K562 (cell line): ENCODE measurements around the gene VSIG4. TPM values are rescaled to one million over a fixed set of nuclear protein-coding genes. Genes with fewer than 3 reads are reported as not detected.

Experiments used
- ATF2 ChIP-seq: sonication (generic); formaldehyde crosslinking; IDR thresholded peaks from 2 replicates; pipeline ENCODE4 v1.8.1; 2022; ENCODE audit warnings: missing genetic modification reagents
- BCL6 ChIP-seq: fragments of 250-450 bp; sonication (Bioruptor Pico); IDR thresholded peaks from 2 replicates; pipeline ENCODE4 v1.4.0; 2020
- COPS2 ChIP-seq: fragments of 450-650 bp; conservative IDR thresholded peaks from 2 replicates; pipeline ENCODE4 v1.6.1; 2016; ENCODE audit warnings: mild to moderate bottlenecking, moderate library complexity
- DEAF1 ChIP-seq: fragments of 450-650 bp; formaldehyde crosslinking; IDR thresholded peaks from 2 replicates; pipeline ENCODE4 v1.4.0; 2020; ENCODE audit warnings: mild to moderate bottlenecking, moderate library complexity
- EZH2 ChIP-seq: IDR thresholded peaks from 2 replicates; pipeline ENCODE4 v1.6.1; 2012; ENCODE audit warnings: low read depth, mild to moderate bottlenecking, inconsistent platforms, low read length, borderline replicate concordance
- GMEB1 ChIP-seq: fragments of 250-450 bp; sonication (Bioruptor Pico); IDR thresholded peaks from 2 replicates; pipeline ENCODE4 v1.4.0; 2020; ENCODE audit warnings: mild to moderate bottlenecking
- HDAC1 ChIP-seq, 2 experiments: fragments of 450-650 bp; IDR thresholded peaks; 2 replicates each; pipeline ENCODE4 v1.6.1; 2016 to 2017; ENCODE audit warnings: inconsistent platforms in 1 of 2, mild to moderate bottlenecking in 1 of 2, moderate library complexity in 1 of 2
- MAFF ChIP-seq: IDR thresholded peaks from 2 replicates; pipeline ENCODE4 v1.6.1; 2012; ENCODE audit warnings: low read length, improper control_type of control experiment
- NRF1 ChIP-seq, 2 experiments: fragments of 450-650 bp; IDR thresholded peaks in 1 of 2; conservative IDR thresholded peaks in 1 of 2; 2 replicates each; pipeline ENCODE4 v1.6.1; 2014; ENCODE audit warnings: mild to moderate bottlenecking in 2 of 2
- POLR2G ChIP-seq: fragments of 200-400 bp; formaldehyde crosslinking; IDR thresholded peaks from 2 replicates; pipeline ENCODE4 v1.6.1; 2017; ENCODE audit warnings: low read depth, mild to moderate bottlenecking, antibody characterized with exemption, low read length, moderate library complexity
- POLR3A ChIP-seq: IDR thresholded peaks from 2 replicates; pipeline ENCODE4 v1.6.1; 2011; ENCODE audit warnings: borderline replicate concordance, mild to moderate bottlenecking, moderate library complexity; ENCODE audit not compliant: insufficient read length, insufficient read depth; ENCODE audit errors: extremely low read depth
- STAG1 ChIP-seq: sonication (generic); formaldehyde crosslinking; IDR thresholded peaks from 2 replicates; pipeline ENCODE4 v1.5.0; 2020; ENCODE audit warnings: missing genetic modification reagents, borderline replicate concordance
- ZBTB2 ChIP-seq: fragments of 450-650 bp; IDR thresholded peaks from 2 replicates; pipeline ENCODE4 v1.6.1; 2016; ENCODE audit warnings: antibody characterized with exemption
- ZFP1 ChIP-seq: fragments of 450-650 bp; formaldehyde crosslinking; IDR thresholded peaks from 2 replicates; pipeline ENCODE4 v1.4.0; 2020; ENCODE audit warnings: mild to moderate bottlenecking, mixed read lengths
- ZNF445 ChIP-seq: fragments of 250-450 bp; sonication (Bioruptor Pico); IDR thresholded peaks from 2 replicates; pipeline ENCODE4 v1.4.0; 2020; ENCODE audit warnings: low read depth, mild to moderate bottlenecking, moderate library complexity
- ZNF583 ChIP-seq: fragments of 250-450 bp; sonication (Bioruptor Pico); IDR thresholded peaks from 2 replicates; pipeline ENCODE4 v1.4.0; 2020
- ZNF668 ChIP-seq: fragments of 250-450 bp; sonication (Bioruptor Pico); IDR thresholded peaks from 2 replicates; pipeline ENCODE4 v1.8.0; 2022; ENCODE audit warnings: mild to moderate bottlenecking, inconsistent platforms
- polyA plus RNA-seq, 8 experiments: library from polyadenylated mRNA; depleted of rRNA in 4 of 8; stranded (reverse) in 5 of 8; unstranded in 3 of 8; fragments of >200 nt; fragmentation: Nextera tagmentation in 2 of 8; fragmentation: Illumina TruSeq in 1 of 8; extraction: Ambion mirVana in 2 of 8; extraction: Trizol in 1 of 8; gene quantifications; 2 replicates each; pipeline versions ENCODE4 v1.2.1 to v1.2.3, GENCODE V29; 2011 to 2014; ENCODE audit warnings: inconsistent platforms in 1 of 8, missing spikeins in 1 of 8
- total RNA-seq, 7 experiments: library from RNA; depleted of rRNA in 6 of 7; stranded (reverse); fragments of >200 nt in 6 of 7; fragmentation: Illumina TruSeq in 2 of 7; extraction: Trizol in 2 of 7; gene quantifications; 2 replicates each; pipeline versions ENCODE4 v1.2.1 to v1.2.3, GENCODE V29; 2011 to 2021; ENCODE audit warnings: low replicate concordance in 1 of 7
- TF ChIP-seq, protein P1 (sequence below), 2 experiments: fragments of 450-650 bp; conservative IDR thresholded peaks; 2 replicates each; pipeline ENCODE4 v1.6.1; 2017; ENCODE audit warnings: mild to moderate bottlenecking in 2 of 2, moderate library complexity in 2 of 2
- TF ChIP-seq, protein P2 (sequence below): fragments of 250-450 bp; sonication (Bioruptor Pico); IDR thresholded peaks from 2 replicates; pipeline ENCODE4 v1.4.0; 2020; ENCODE audit warnings: mild to moderate bottlenecking, moderate library complexity

VSIG4 gene
- total and polyA plus RNA-seq, 9 of the 15 experiments (the other 6 are each of a cell fraction or from before 2014, with no cell fraction given), result 0.22 to 1.6 (median 0.46) TPM; not detected in 1

GRCh38 chrX:66009231-66009845, 30.5 kb downstream of the VSIG4 start (continued):
- TF ChIP-seq, protein P1, sequence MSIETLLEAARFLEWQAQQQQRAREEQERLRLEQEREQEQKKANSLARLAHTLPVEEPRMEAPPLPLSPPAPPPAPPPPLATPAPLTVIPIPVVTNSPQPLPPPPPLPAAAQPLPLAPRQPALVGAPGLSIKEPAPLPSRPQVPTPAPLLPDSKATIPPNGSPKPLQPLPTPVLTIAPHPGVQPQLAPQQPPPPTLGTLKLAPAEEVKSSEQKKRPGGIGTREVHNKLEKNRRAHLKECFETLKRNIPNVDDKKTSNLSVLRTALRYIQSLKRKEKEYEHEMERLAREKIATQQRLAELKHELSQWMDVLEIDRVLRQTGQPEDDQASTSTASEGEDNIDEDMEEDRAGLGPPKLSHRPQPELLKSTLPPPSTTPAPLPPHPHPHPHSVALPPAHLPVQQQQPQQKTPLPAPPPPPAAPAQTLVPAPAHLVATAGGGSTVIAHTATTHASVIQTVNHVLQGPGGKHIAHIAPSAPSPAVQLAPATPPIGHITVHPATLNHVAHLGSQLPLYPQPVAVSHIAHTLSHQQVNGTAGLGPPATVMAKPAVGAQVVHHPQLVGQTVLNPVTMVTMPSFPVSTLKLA (conservative IDR thresholded peaks at IDR 0.05), result no peak
- TF ChIP-seq POLR2G, result no peak
- no peak for TF ChIP-seq COPS2
- TF ChIP-seq, protein P2, sequence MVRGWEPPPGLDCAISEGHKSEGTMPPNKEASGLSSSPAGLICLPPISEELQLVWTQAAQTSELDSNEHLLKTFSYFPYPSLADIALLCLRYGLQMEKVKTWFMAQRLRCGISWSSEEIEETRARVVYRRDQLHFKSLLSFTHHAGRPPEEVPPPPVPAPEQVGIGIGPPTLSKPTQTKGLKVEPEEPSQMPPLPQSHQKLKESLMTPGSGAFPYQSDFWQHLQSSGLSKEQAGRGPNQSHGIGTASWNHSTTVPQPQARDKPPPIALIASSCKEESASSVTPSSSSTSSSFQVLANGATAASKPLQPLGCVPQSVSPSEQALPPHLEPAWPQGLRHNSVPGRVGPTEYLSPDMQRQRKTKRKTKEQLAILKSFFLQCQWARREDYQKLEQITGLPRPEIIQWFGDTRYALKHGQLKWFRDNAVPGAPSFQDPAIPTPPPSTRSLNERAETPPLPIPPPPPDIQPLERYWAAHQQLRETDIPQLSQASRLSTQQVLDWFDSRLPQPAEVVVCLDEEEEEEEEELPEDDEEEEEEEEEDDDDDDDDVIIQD (CRISPR knock-in tag), result no peak
- peak in 1 of 2 experiments; percentile 36; a peak in 1 of 4 replicates for TF ChIP-seq HDAC1 (IDR thresholded peaks at IDR 0.05)
- TF ChIP-seq ZFP1, result no peak
- TF ChIP-seq ZNF583, result no peak
- no peak for TF ChIP-seq NRF1 (conservative IDR thresholded peaks at IDR 0.05 in 1 of 2, IDR thresholded peaks at IDR 0.05 in 1 of 2)
- TF ChIP-seq ATF2, result no peak
- no peak for TF ChIP-seq MAFF
- TF ChIP-seq DEAF1 (CRISPR knock-in tag), result no peak
- no peak for TF ChIP-seq ZNF445 (CRISPR knock-in tag)
- no peak for TF ChIP-seq GMEB1 (CRISPR knock-in tag)
- peak; percentile 32; the same call in 1 of the 2 replicates for TF ChIP-seq ZBTB2
- TF ChIP-seq ZNF668 (CRISPR knock-in tag), result no peak
- TF ChIP-seq POLR3A, result no peak
- TF ChIP-seq EZH2, result no peak
- TF ChIP-seq BCL6 (CRISPR knock-in tag), result no peak
- no peak for TF ChIP-seq STAG1
